Measurements from ENCODE around the gene TSHZ2.
"Not testable (repeated sequence)": the region's sequence is repeated elsewhere in the genome, so short reads cannot be mapped to it uniquely, and the experiment has no call there.

The TSHZ2 gene

GRCh38 chr20:53489528-53489927, 517.4 kb downstream of the TSHZ2 start:
- DNase-seq: no peak

- DNase-seq: no peak
These were observed 518.5 kb downstream of the TSHZ2 start for GRCh38 chr20:53490620-53491019.

GRCh38 chr20:53491462-53491861, 519.3 kb downstream of the TSHZ2 start:
- no peak for DNase-seq

- DNase-seq: no peak
These were observed 520.1 kb downstream of the TSHZ2 start for GRCh38 chr20:53492212-53492611.

- DNase-seq: no peak
These were observed 521.2 kb downstream of the TSHZ2 start for GRCh38 chr20:53493311-53493857.

GRCh38 chr20:53494753-53495152, 522.6 kb downstream of the TSHZ2 start:
- no peak for DNase-seq

- no peak for DNase-seq
These were observed 523.4 kb downstream of the TSHZ2 start for GRCh38 chr20:53495398-53496092.

GRCh38 chr20:53497246-53497645, 525.1 kb downstream of the TSHZ2 start:
- DNase-seq: no peak

- DNase-seq: no peak
These were observed 526.2 kb downstream of the TSHZ2 start for GRCh38 chr20:53498341-53498740.

- DNase-seq: no peak
These were observed 528.5 kb downstream of the TSHZ2 start for GRCh38 chr20:53500651-53501050.

- no peak for DNase-seq
These were observed 530.7 kb downstream of the TSHZ2 start for GRCh38 chr20:53502820-53503219.

- no peak for DNase-seq
These were observed 531.4 kb downstream of the TSHZ2 start for GRCh38 chr20:53503517-53503919.

GRCh38 chr20:53504106-53504505, 531.9 kb downstream of the TSHZ2 start:
- not testable (repeated sequence) for DNase-seq

- no peak for DNase-seq
These were observed 538.1 kb downstream of the TSHZ2 start for GRCh38 chr20:53510262-53510661.

- DNase-seq: no peak
These were observed 538.5 kb downstream of the TSHZ2 start for GRCh38 chr20:53510704-53511103.

- no peak for DNase-seq
These were observed 539.9 kb downstream of the TSHZ2 start for GRCh38 chr20:53512076-53512475.

GRCh38 chr20:53513168-53513488, 541.0 kb downstream of the TSHZ2 start:
- DNase-seq: no peak

GRCh38 chr20:53513489-53514298, 541.5 kb downstream of the TSHZ2 start:
- no peak for DNase-seq

GRCh38 chr20:53515749-53516148, 543.6 kb downstream of the TSHZ2 start:
- DNase-seq: no peak

- no peak for DNase-seq
These were observed 545.0 kb downstream of the TSHZ2 start for GRCh38 chr20:53517146-53517545.

- not testable (repeated sequence) for DNase-seq
These were observed 549.3 kb downstream of the TSHZ2 start for GRCh38 chr20:53521421-53521820.

- no peak for DNase-seq
These were observed 549.9 kb downstream of the TSHZ2 start for GRCh38 chr20:53522026-53522425.

GRCh38 chr20:53522696-53523095, 550.5 kb downstream of the TSHZ2 start:
- DNase-seq: no peak

GRCh38 chr20:53523615-53524014, 551.5 kb downstream of the TSHZ2 start:
- DNase-seq: not testable (repeated sequence)

Measured in CD4-positive, alpha-beta T cell treated with Interleukin-17A for 4 hours (primary cell).